Kidney tubule cell (primary cell): ENCODE measurements around the gene SERPINA5.
"Not testable (repeated sequence)": the region's sequence is repeated elsewhere in the genome, so short reads cannot be mapped to it uniquely, and the experiment has no call there.

Source experiments
- DNase-seq: peaks from one replicate; pipeline ENCODE4 v3.0.0-alpha.2; 2018; ENCODE audit warnings: low spot score

Gene SERPINA5

GRCh38 chr14:94622653-94623421 is 41.6 kb downstream of the SERPINA5 start:
- DNase-seq: no peak

- no peak for DNase-seq
Measured at GRCh38 chr14:94623422-94623809, 42.2 kb downstream of the SERPINA5 start.

DNA sequence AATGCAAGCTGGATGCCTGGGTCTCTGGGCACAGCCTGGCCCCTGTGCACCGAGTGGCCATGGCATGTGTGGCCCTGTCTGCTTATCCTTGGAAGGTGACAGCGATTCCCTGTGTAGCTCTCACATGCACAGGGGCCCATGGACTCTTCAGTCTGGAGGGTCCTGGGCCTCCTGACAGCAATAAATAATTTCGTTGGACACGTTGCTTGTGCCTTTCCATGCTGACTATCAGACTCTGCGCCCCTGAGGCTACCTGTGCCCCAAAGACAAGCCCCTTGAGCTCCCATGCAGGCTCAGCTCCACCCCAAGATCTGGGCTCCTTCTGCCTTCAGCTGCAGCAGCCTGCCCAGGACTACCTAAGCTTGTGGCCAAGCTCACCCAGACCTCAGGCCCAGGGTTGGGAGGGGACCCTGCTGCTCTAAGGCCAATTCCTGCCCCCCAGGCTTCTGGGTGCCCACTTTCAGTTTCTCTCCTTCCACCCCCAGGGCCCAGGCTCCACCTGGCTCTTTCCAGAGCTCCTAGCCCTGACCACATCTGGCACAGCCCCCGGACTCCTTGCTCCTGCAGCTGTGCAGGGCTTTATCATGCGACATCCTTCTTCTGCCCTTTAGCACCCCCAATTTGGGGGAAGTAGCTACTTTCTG is 42.8 kb downstream of the SERPINA5 start:
- no peak for DNase-seq

- no peak for DNase-seq
Measured at GRCh38 chr14:94624537-94625352, 43.5 kb downstream of the SERPINA5 start.

DNA sequence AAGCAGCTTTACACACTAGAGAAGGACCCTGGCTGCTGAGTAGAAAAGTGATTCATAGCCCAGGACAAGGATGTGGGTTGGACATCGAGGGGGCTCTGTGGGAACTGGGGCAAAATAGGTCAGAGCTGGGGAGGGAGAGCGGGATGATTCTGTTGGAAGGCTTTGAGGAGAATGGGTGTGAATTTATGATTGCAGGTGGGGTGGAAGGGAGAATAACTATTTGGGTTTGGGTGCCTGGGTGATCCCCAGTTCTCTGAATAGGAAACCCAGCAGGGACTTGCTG is 44.1 kb downstream of the SERPINA5 start:
- no peak for DNase-seq

GRCh38 chr14:94628578-94628977 is 47.4 kb downstream of the SERPINA5 start:
- no peak for DNase-seq

- no peak for DNase-seq
Measured at GRCh38 chr14:94630396-94630795, 49.2 kb downstream of the SERPINA5 start.

DNA sequence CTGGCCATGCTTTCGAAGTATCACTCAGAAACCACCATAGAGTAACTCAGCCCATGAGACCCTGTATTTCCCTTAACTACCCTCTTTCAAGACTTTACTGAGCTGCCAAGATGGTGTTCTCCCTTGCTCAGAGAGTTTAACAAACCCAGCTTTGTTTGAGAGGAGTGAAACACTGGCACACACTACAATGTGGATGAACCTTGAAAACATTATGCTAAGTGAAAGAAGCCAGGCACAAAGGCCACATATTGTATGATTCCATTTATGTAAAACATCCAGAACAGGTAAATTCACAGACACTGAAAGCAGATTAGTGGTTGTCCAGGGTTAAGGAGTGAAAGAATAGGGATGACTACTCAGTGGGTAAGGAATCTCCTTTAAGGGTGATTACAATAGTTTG is 49.8 kb downstream of the SERPINA5 start:
- no peak for DNase-seq

- DNase-seq: no peak
Measured at GRCh38 chr14:94631536-94632304, 50.5 kb downstream of the SERPINA5 start.

GRCh38 chr14:94632305-94632590 is 51.0 kb downstream of the SERPINA5 start:
- DNase-seq: no peak

GRCh38 chr14:94633121-94633520 is 51.9 kb downstream of the SERPINA5 start:
- DNase-seq: no peak

GRCh38 chr14:94635154-94635553 is 53.9 kb downstream of the SERPINA5 start:
- DNase-seq: no peak

DNA sequence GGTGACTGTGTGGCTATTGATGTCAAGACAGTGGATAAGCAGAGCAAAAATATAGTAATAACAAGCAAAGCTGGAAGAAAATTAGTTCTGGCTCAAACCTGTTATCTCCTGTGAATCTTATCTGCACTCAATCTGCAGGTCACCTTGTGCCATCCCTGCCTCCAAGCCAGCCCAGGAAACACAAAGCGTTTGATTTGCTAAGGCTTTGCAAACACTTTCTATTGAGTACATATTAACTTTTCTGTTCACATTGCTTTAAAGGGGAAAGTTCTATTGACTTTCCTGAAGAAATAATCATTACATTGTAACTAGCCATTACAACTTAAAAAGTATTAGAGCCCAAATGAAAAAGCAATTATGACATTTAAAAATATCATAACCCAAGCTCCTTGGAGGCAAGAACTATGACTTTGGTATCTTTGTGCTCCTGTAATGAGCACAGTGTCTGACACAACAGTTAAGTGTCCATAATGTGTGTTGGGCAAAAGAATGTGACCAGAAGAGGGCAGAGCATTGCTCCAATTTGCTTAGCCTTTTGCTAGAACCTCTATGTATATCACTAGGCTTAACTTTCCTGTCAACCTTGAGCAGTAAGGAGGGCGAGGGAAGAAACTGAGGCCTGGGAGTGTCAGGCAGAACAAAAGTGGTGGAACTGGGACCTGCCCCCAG is 55.7 kb downstream of the SERPINA5 start:
- no peak for DNase-seq

GRCh38 chr14:94637814-94638213 is 56.6 kb downstream of the SERPINA5 start:
- DNase-seq: not testable (repeated sequence)

DNA sequence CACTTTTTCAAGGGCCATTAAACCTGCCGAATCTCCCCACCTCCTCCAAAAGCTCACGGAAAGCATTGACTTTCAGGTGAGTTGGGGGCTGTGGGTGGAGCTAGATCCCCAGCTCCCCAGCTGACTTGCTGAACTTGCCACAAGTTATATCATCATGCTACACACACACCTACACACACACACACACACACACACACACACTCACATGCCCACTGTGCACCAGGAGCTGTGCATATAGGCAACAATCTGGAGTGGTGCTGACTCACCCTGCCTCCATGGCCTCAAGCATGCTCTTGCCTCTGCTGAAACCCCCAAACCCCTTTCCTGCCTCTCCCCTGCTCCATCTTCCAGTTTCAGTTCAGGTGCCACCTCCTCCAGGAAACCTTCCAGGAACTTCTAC is 57.1 kb downstream of the SERPINA5 start:
- DNase-seq: peak; percentile 12

GRCh38 chr14:94638961-94639817 is 58.0 kb downstream of the SERPINA5 start:
- no peak for DNase-seq

DNA sequence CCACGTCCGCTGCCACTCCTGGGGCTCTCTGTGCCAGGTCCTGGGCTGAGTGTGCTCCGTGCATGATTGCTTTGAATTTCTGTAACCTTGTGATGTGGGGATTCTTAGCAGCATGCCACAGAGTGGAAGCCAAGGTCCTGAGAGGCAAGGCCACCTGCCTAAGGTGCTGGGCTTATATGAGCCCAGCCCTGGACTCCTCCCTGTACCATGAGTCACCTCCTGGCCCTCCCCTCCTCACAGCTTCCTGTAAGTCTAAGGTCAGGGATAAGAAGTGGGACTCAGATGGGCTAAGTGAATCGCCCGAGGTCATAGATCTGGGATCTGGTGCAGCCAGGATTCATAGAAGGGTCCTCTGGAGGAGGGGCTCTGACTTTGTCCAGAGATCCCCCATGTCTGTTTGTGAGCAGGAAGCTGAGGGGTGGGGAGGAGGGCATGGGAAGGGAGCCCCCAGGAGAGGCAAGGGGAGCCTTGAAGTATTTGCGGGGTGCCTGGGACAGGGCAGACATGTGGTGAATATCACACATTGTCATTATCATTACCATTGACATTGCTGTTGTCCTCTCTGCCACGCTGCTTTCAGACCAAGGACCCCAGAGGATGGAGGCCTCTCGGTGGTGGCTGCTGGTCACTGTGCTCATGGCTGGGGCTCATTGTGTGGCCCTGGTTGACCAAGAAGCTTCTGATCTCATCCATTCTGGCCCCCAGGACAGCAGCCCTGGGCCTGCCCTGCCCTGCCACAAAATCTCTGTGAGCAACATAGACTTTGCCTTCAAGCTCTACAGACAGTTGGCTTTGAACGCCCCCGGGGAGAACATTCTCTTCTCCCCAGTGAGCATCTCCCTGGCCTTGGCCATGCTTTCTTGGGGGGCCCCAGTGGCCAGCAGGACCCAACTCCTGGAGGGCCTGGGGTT is 59.8 kb downstream of the SERPINA5 start:
- DNase-seq: peak; percentile 62

DNA sequence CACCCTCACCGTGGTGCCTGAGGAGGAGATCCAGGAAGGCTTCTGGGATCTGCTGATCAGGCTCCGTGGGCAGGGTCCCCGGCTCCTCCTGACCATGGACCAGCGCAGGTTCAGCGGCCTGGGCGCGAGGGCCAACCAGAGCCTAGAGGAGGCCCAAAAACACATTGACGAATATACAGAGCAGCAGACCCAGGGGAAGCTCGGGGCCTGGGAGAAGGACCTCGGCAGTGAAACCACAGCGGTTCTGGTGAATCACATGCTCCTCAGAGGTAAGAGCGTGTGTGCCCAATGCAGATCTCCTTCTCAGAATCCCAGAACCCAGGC is 60.4 kb downstream of the SERPINA5 start:
- DNase-seq: no peak
